GM12878 (cell line): Measurements from ENCODE around the gene LRP2BP. TPM values are rescaled to one million over a fixed set of nuclear protein-coding genes. Genes with fewer than 3 reads are reported as not detected.

ENCODE experiments used
- ATAC-seq: fragments of 200-7000 bp; cut with Tn5 transposase; 3 replicates; pipeline ENCODE4 v1.9.1; 2020; ENCODE audit warnings: mild to moderate bottlenecking, moderate library complexity
- BruUV-seq: library from RNA; stranded (reverse); fragments of 400-500 nt; replicated peaks from 2 replicates; lab custom pipeline; 2021; lab: Mats Ljungman, UMichigan
- CTCF ChIA-PET: fragments of 300-600 bp; sonication (Branson Sonifier 250); formaldehyde crosslinking; extraction: SDS; loops from one replicate; lab custom pipeline; 2021; ENCODE audit warnings: inconsistent platforms; lab: Yijun Ruan, JAX
- POLR2A ChIA-PET: fragments of 350-600 bp; formaldehyde crosslinking; extraction: SDS; loops from one replicate; lab custom pipeline; 2021; ENCODE audit warnings: inconsistent platforms; lab: Charles Lee
- RAD21 ChIA-PET: fragments of 300-600 bp; sonication (Branson Sonifier 250); formaldehyde crosslinking; loops from one replicate; lab custom pipeline; 2023; ENCODE audit warnings: antibody characterized with exemption; ENCODE audit not compliant: unreplicated experiment; lab: Charles Lee
- SMC1A ChIA-PET: fragments of 300-600 bp; sonication (Branson Sonifier 250); formaldehyde crosslinking; loops from one replicate; lab custom pipeline; 2023; ENCODE audit not compliant: unreplicated experiment, uncharacterized antibody; lab: Charles Lee
- DNase-seq: peaks from one replicate; pipeline ENCODE4 v3.0.0-alpha.2; 2011; ENCODE audit warnings: low read depth, low spot score
- FAIRE-seq: peaks from 3 replicates; lab custom pipeline; 2011; peaks lifted over from hg19 to GRCh38; lab: Jason Lieb, UNC
- H2AFZ ChIP-seq: 2 replicates; pipeline ENCODE4 v1.6.0; 2011; ENCODE audit warnings: low read depth, low read length, control low read depth; ENCODE audit not compliant: control insufficient read depth
- H3K27ac ChIP-seq: 2 replicates; pipeline ENCODE4 v1.5.1; 2011; ENCODE audit warnings: control low read depth; ENCODE audit not compliant: control insufficient read depth, insufficient read depth
- H3K27me3 ChIP-seq, 2 experiments: replicated peaks in 1 of 2; 2 replicates each; pipeline versions ENCODE4 v1.6.0 to v1.6.1; 2011; ENCODE audit warnings: low read length in 1 of 2; ENCODE audit not compliant: control insufficient read depth in 2 of 2, insufficient read depth in 2 of 2
- H3K36me3 ChIP-seq, 2 experiments: 2 replicates each; pipeline ENCODE4 v1.5.1; 2011; ENCODE audit warnings: low read length in 1 of 2; ENCODE audit not compliant: control insufficient read depth in 2 of 2, insufficient read depth in 2 of 2
- H3K4me1 ChIP-seq: 2 replicates; pipeline ENCODE4 v1.6.1; 2011; ENCODE audit warnings: mild to moderate bottlenecking, low read length, moderate library complexity, mixed read lengths; ENCODE audit not compliant: control insufficient read depth, insufficient read depth
- H3K4me2 ChIP-seq: 2 replicates; pipeline ENCODE4 v1.6.0; 2011; ENCODE audit warnings: control low read depth; ENCODE audit not compliant: control insufficient read depth, insufficient read depth
- H3K4me3 ChIP-seq: fragments of 200-600 bp; sonication (generic); 2 replicates; pipeline ENCODE4 v1.5.1; 2016
- H3K79me2 ChIP-seq: 2 replicates; pipeline ENCODE4 v1.6.0; 2011; ENCODE audit warnings: low read length; ENCODE audit not compliant: control insufficient read depth, insufficient read depth
- H3K9ac ChIP-seq: 2 replicates; pipeline ENCODE4 v1.8.0; 2011; ENCODE audit warnings: low read length, control low read depth, mixed read lengths; ENCODE audit not compliant: control insufficient read depth, insufficient read depth
- H3K9me3 ChIP-seq: replicated peaks from 3 replicates; pipeline ENCODE4 v1.5.1; 2011; ENCODE audit warnings: mild to moderate bottlenecking, low read length; ENCODE audit not compliant: control insufficient read depth, insufficient read depth
- H4K20me1 ChIP-seq: 2 replicates; pipeline ENCODE4 v1.6.0; 2011; ENCODE audit not compliant: control insufficient read depth, insufficient read depth
- MYC ChIP-seq: IDR thresholded peaks from 2 replicates; pipeline ENCODE4 v1.6.1; 2011; ENCODE audit warnings: mild to moderate bottlenecking, low read length, moderate library complexity, inconsistent platforms; ENCODE audit not compliant: insufficient read depth, insufficient replicate concordance, insufficient read length, severe bottlenecking
- SMAD1 ChIP-seq: fragments of 450-650 bp; IDR thresholded peaks from 2 replicates; pipeline ENCODE4 v1.6.1; 2018; ENCODE audit warnings: mild to moderate bottlenecking, low read depth; ENCODE audit not compliant: partially characterized antibody
- ZBTB11 ChIP-seq: fragments of 450-650 bp; formaldehyde crosslinking; IDR thresholded peaks from 2 replicates; pipeline ENCODE4 v1.5.0; 2022; ENCODE audit warnings: mild to moderate bottlenecking, missing genetic modification characterization
- WGBS: methylation state at CpG from one replicate; pipeline ENCODE4 v1.1.6; 2016; ENCODE audit warnings: low lambda C conversion rate; ENCODE audit not compliant: insufficient replicate concordance, insufficient coverage; ENCODE audit errors: missing lambda C conversion rate; 5-methylcytosine and 5-hydroxymethylcytosine counted together
- in situ Hi-C: fragments of 300-500 bp; cut with MboI; formaldehyde crosslinking; loops from 9 replicates; pipeline ENCODE4 v1.14.3; 2018; ENCODE audit warnings: mixed read lengths
- intact Hi-C: fragments of 100-400 bp; cut with micrococcal nuclease; formaldehyde crosslinking; loops from one replicate; pipeline ENCODE4 v1.14.2; 2022; ENCODE audit not compliant: unreplicated experiment
- polyA plus RNA-seq, 11 experiments: library from polyadenylated mRNA; depleted of rRNA in 4 of 11; unstranded in 6 of 11; stranded (reverse) in 5 of 11; fragments of >200 nt; fragmentation: Nextera tagmentation in 4 of 11; fragmentation: Illumina TruSeq in 1 of 11; extraction: Ambion mirVana in 4 of 11; extraction: Trizol in 1 of 11; gene quantifications; 1 replicate in 1 of 11; 2 replicates in 10 of 11; pipeline versions ENCODE4 v1.2.1 to v1.2.3, GENCODE V29; 2011 to 2016; ENCODE audit warnings: inconsistent platforms in 2 of 11, missing spikeins in 2 of 11, low read depth in 1 of 11
- total RNA-seq, 4 experiments: library from RNA; depleted of rRNA in 3 of 4; stranded (reverse); fragments of >200 nt in 3 of 4; fragmentation: Illumina TruSeq in 1 of 4; extraction: Trizol in 1 of 4; gene quantifications; 2 replicates each; pipeline versions ENCODE4 v1.2.1 to v1.2.3, GENCODE V29; 2013 to 2021

LRP2BP gene
- total and polyA plus RNA-seq, 10 of the 15 experiments (the other 5 are each of a cell fraction or from before 2014, with no cell fraction given) = 0.27 to 5.2 (median 1.0) TPM

GRCh38 chr4:185364886-185365285, 30.8 kb downstream of the LRP2BP start:
- no peak for ATAC-seq
- WGBS = 96% methylated on average over 5 of the region's 5 CpGs

More at GRCh38 chr4:185364886-185365285, 30.8 kb downstream of the LRP2BP start:
- DNase-seq (no peak), FAIRE-seq (no peak)
- no peaks in the 10 kb centered on the region for H3K79me2 ChIP-seq
- no TSS peak for BruUV-seq
- in situ Hi-C loops (no loop called here), intact Hi-C loops (no loop called here)
- ChIA-PET CTCF (interaction anchor here (0.8 to 0.9 kb wide), 2 partner anchors 12 to 145 kb away, joined by 3 to 4 read pairs; no protein-coding TSS in a partner anchor), SMC1A (interaction anchor here (0.7 kb wide), 1 partner anchor 12 kb away, joined by 4 read pairs; no protein-coding TSS in a partner anchor), RAD21 (interaction anchor here (1.7 kb wide), 1 partner anchor 58 kb away, joined by 4 read pairs; no protein-coding TSS in a partner anchor), POLR2A (no interaction called here)
- H3K4me1 ChIP-seq = no peaks in the 10 kb centered on the region
- no peak overlapping the region for H3K27ac ChIP-seq
- TF ChIP-seq MYC (no peak), ZBTB11 (CRISPR knock-in tag) (no peak), SMAD1 (no peak)
- no peak overlapping the region for H3K4me2 ChIP-seq
- no peak overlapping the region for H3K4me3 ChIP-seq
- H3K36me3 ChIP-seq = peaks cover 1 to 30% of the 10 kb centered on the region in 2 experiments
- no peaks in the 10 kb centered on the region for H3K27me3 ChIP-seq
- no peaks in the 10 kb centered on the region for H3K9me3 ChIP-seq
- H2AFZ ChIP-seq = no peak overlapping the region
- no peaks in the 10 kb centered on the region for H4K20me1 ChIP-seq
- H3K9ac ChIP-seq = no peak overlapping the region
